ENCODE data around the gene HIVEP3. TPM values are rescaled to one million over a fixed set of nuclear protein-coding genes. Genes with fewer than 3 reads are reported as not detected.

HIVEP3 gene
- total RNA-seq, 1 donor from 2014 or later: 76.7 TPM

GRCh38 chr1:41672641-41673361, 245.9 kb downstream of the HIVEP3 start:
- peaks cover 8% of the 10 kb centered on the region for H3K36me3 Mint-ChIP-seq (ENCODE audit: low read depth)
- H3K4me1 Mint-ChIP-seq (ENCODE audit: low read depth): peaks cover 94% of the 10 kb centered on the region
- H3K4me3 Mint-ChIP-seq: peak overlapping the region; percentile 70
- H3K27ac Mint-ChIP-seq: peak overlapping the region; percentile 97
- H3K27me3 Mint-ChIP-seq (ENCODE audit: insufficient read depth): no peaks in the 10 kb centered on the region
- intact Hi-C loops (cut with micrococcal nuclease): loop anchor here (1.0 kb wide), 2 partner anchors 10 to 56 kb away; no protein-coding TSS in a partner anchor
- DNase-seq (ENCODE audit: low spot score): no peak
- no peaks in the 10 kb centered on the region for H3K9me3 Mint-ChIP-seq

DNA sequence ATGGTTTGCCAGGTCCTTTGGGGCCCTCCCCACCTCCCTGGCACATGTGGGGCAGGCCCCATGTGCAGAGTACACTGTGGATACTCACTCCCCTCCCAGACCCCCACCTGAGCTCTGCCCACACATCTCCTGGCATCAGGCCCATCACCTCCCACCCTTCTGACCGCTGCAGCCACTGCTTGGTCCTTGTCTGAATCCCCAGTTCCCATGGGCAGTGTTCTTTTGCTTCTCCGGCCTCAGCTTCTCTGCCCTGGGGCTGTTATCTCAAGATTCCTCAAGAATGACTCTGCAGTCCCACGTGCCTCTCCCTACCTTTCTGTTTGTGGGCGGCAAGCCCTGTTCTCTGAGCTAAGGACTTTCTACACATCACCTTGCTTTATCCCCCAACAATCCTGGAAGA, 246.5 kb downstream of the HIVEP3 start:
- H3K4me1 Mint-ChIP-seq (ENCODE audit: low read depth): peaks cover 94% of the 10 kb centered on the region
- H3K4me3 Mint-ChIP-seq: peak overlapping the region; percentile 70
- intact Hi-C loops (cut with micrococcal nuclease): no loop called here
- H3K27ac Mint-ChIP-seq: peak overlapping the region; percentile 97
- no peaks in the 10 kb centered on the region for H3K9me3 Mint-ChIP-seq
- H3K27me3 Mint-ChIP-seq (ENCODE audit: insufficient read depth): no peaks in the 10 kb centered on the region
- no peak for DNase-seq (ENCODE audit: low spot score)
- peaks cover 4% of the 10 kb centered on the region for H3K36me3 Mint-ChIP-seq (ENCODE audit: low read depth)

- intact Hi-C loops (cut with micrococcal nuclease): no loop called here
- Mint-ChIP-seq H3K27ac (peak overlapping the region; percentile 85), H3K27me3 (ENCODE audit: insufficient read depth) (no peaks in the 10 kb centered on the region), H3K4me3 (peak overlapping the region; percentile 29), H3K36me3 (ENCODE audit: low read depth) (no peaks in the 10 kb centered on the region), H3K9me3 (no peaks in the 10 kb centered on the region), H3K4me1 (ENCODE audit: low read depth) (peaks cover 95% of the 10 kb centered on the region)
- no peak for DNase-seq (ENCODE audit: low spot score)
These were observed 247.5 kb downstream of the HIVEP3 start for GRCh38 chr1:41671116-41671755.

GRCh38 chr1:41670217-41670957, 248.3 kb downstream of the HIVEP3 start:
- Mint-ChIP-seq H3K4me3 (peak overlapping the region; percentile 50), H3K4me1 (ENCODE audit: low read depth) (peaks cover 97% of the 10 kb centered on the region), H3K27ac (peak overlapping the region; percentile 82), H3K27me3 (ENCODE audit: insufficient read depth) (no peaks in the 10 kb centered on the region), H3K9me3 (no peaks in the 10 kb centered on the region), H3K36me3 (ENCODE audit: low read depth) (no peaks in the 10 kb centered on the region)
- intact Hi-C loops (cut with micrococcal nuclease): loop anchor here (1.0 kb wide), 1 partner anchor 8 kb away; no protein-coding TSS in a partner anchor
- no peak for DNase-seq (ENCODE audit: low spot score)

GRCh38 chr1:41668967-41669366, 249.8 kb downstream of the HIVEP3 start:
- intact Hi-C loops (cut with micrococcal nuclease): no loop called here
- H3K4me3 Mint-ChIP-seq: no peak overlapping the region
- no peaks in the 10 kb centered on the region for H3K27me3 Mint-ChIP-seq (ENCODE audit: insufficient read depth)
- DNase-seq (ENCODE audit: low spot score): no peak
- H3K36me3 Mint-ChIP-seq (ENCODE audit: low read depth): no peaks in the 10 kb centered on the region
- H3K9me3 Mint-ChIP-seq: no peaks in the 10 kb centered on the region
- peaks cover 97% of the 10 kb centered on the region for H3K4me1 Mint-ChIP-seq (ENCODE audit: low read depth)
- H3K27ac Mint-ChIP-seq: peak overlapping the region; percentile 82

- Mint-ChIP-seq H3K27me3 (ENCODE audit: insufficient read depth) (no peaks in the 10 kb centered on the region), H3K9me3 (no peaks in the 10 kb centered on the region), H3K27ac (peak overlapping the region; percentile 63), H3K4me3 (no peak overlapping the region), H3K4me1 (ENCODE audit: low read depth) (peaks cover 96% of the 10 kb centered on the region), H3K36me3 (ENCODE audit: low read depth) (no peaks in the 10 kb centered on the region)
- intact Hi-C loops (cut with micrococcal nuclease): no loop called here
- no peak for DNase-seq (ENCODE audit: low spot score)
These were observed 250.6 kb downstream of the HIVEP3 start for GRCh38 chr1:41668054-41668660.

DNA sequence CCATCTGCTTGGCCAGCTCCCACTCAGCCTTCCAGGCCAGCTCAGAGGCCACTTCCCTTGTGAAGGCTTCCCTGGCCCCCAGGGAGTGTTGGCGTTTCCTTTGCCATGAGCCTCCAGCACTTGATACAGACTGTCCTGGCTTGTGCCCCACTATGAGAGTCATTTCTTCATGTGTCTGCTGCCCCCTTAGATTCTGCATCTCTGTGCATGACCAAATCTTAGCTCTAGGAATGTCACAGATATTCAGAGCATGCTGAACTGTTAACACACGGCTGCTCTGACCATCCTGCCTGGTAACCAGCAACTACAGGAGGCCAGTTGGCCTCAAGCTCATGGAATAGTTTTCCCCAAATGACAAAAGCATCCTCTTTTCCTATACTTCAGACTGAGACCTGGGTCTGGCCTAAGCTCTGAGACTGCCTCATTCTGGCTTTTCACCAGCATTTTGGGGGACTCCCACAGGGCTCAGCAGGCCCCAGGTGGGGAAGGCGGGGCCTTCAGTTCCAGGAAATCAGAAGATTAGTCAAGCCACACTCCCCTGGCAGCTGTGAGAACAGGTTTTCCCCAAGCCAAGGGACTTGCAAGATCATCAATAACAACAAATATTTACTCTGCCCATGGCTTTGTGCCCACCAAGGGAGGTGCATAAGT, 251.6 kb downstream of the HIVEP3 start:
- Mint-ChIP-seq H3K4me1 (ENCODE audit: low read depth) (peaks cover 89% of the 10 kb centered on the region), H3K9me3 (no peaks in the 10 kb centered on the region), H3K27ac (peak overlapping the region; percentile 62), H3K4me3 (peak overlapping the region; percentile 16), H3K27me3 (ENCODE audit: insufficient read depth) (no peaks in the 10 kb centered on the region), H3K36me3 (ENCODE audit: low read depth) (no peaks in the 10 kb centered on the region)
- intact Hi-C loops (cut with micrococcal nuclease): loop anchor here (2.0 kb wide), 2 partner anchors 16 to 140 kb away; no protein-coding TSS in a partner anchor
- peak; percentile 76 for DNase-seq (ENCODE audit: low spot score)

- intact Hi-C loops (cut with micrococcal nuclease): loop anchor here (2.0 kb wide), 2 partner anchors 17 to 141 kb away; no protein-coding TSS in a partner anchor
- Mint-ChIP-seq H3K9me3 (no peaks in the 10 kb centered on the region), H3K36me3 (ENCODE audit: low read depth) (no peaks in the 10 kb centered on the region), H3K4me3 (peak overlapping the region; percentile 16), H3K27me3 (ENCODE audit: insufficient read depth) (no peaks in the 10 kb centered on the region), H3K4me1 (ENCODE audit: low read depth) (peaks cover 81% of the 10 kb centered on the region), H3K27ac (peak overlapping the region; percentile 62)
- DNase-seq (ENCODE audit: low spot score): no peak
These were observed 252.5 kb downstream of the HIVEP3 start for GRCh38 chr1:41665962-41666917.

- intact Hi-C loops (cut with micrococcal nuclease): no loop called here
- no peak overlapping the region for H3K4me3 Mint-ChIP-seq
- H3K9me3 Mint-ChIP-seq: no peaks in the 10 kb centered on the region
- H3K27me3 Mint-ChIP-seq (ENCODE audit: insufficient read depth): no peaks in the 10 kb centered on the region
- peaks cover 10% of the 10 kb centered on the region for H3K36me3 Mint-ChIP-seq (ENCODE audit: low read depth)
- no peak for DNase-seq (ENCODE audit: low spot score)
- peaks cover 82% of the 10 kb centered on the region for H3K4me1 Mint-ChIP-seq (ENCODE audit: low read depth)
- H3K27ac Mint-ChIP-seq: peak overlapping the region; percentile 62
These were observed 253.7 kb downstream of the HIVEP3 start for GRCh38 chr1:41664861-41665640.

- peak overlapping the region; percentile 73 for H3K4me3 Mint-ChIP-seq
- H3K9me3 Mint-ChIP-seq: no peaks in the 10 kb centered on the region
- peaks cover 22% of the 10 kb centered on the region for H3K36me3 Mint-ChIP-seq (ENCODE audit: low read depth)
- peak overlapping the region; percentile 67 for H3K27ac Mint-ChIP-seq
- peaks cover 83% of the 10 kb centered on the region for H3K4me1 Mint-ChIP-seq (ENCODE audit: low read depth)
- intact Hi-C loops (cut with micrococcal nuclease): loop anchor here (2.0 kb wide), 1 partner anchor 65 kb away; no protein-coding TSS in a partner anchor
- no peaks in the 10 kb centered on the region for H3K27me3 Mint-ChIP-seq (ENCODE audit: insufficient read depth)
- DNase-seq (ENCODE audit: low spot score): no peak
These were observed 254.9 kb downstream of the HIVEP3 start for GRCh38 chr1:41663671-41664400.

Data from activated T-helper 1 cell treated with anti-CD3 and anti-CD28 coated beads, Interleukin-12 subunit alpha, Interleukin-12 subunit beta, Interleukin-2, Interleukin-4 antibody, amounts not matched to agents 30 ng/mL and 10 ng/mL and 1 ng/mL, durations not matched to agents 14 hours and 24 hours and 36 hours (primary cell).